ENCODE results near the gene ENOX1. TPM values are rescaled to one million over a fixed set of nuclear protein-coding genes. Genes with fewer than 3 reads are reported as not detected.

ENOX1 gene
- total and polyA plus RNA-seq, 2 of the 8 experiments (the other 6 are each of a cell fraction or from before 2014, with no cell fraction given) = 0.23 to 0.37 TPM

DNA sequence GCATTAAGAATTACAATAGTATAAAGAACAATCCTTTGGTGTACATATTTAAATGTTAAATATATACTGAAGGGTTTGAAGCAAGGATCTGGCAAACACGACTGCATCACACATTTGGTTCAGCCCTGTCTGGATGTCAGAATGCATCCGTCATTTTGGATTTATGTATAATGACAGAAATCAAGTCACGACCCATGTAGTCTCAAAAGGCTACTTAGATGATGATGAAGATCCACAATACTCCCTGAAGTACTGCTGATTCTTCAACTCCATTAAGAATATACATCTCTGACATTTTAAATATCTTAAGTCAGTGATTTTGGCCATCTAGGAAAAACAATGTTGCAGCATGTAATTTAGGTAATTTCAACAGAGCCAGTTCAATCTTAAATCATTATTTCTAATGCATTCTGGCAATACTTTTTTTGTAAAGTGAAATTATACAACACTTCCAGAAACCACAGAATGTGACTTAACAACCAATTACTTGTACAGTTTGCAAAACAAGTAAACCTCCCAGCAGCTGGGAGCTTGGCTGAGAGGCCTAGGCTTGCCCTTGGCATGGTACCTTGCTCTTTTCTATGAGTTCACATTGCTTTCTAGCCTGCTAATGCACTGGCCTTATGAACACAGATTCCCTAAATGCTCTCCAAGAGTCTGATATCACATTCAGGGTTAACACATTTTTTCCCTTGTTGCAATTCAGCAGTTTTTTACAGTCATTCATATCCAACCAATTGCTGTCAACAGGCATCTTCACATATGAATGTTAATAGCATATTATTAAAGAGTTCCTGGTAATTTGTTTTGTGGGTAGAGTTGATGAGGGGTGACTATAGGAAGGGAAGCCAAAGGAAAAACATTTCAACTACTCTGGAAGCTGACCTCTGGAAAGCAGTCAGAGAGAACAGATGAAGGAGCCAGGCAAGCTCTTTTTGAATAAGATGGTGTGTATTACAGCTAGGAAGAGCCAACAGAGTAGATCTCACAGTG is 175.2 kb downstream of the ENOX1 start (continued):
- TF ChIP-seq NANOG (IDR thresholded peaks at IDR 0.05; ENCODE audit: insufficient read depth, low read depth, low read length, poor library complexity, severe bottlenecking) (no peak), CBX8 (IDR thresholded peaks at IDR 0.05; ENCODE audit: borderline replicate concordance, low read depth, low read length) (no peak), YY1 (IDR thresholded peaks at IDR 0.05; ENCODE audit: low read depth, low read length) (no peak), RNF2 (IDR thresholded peaks at IDR 0.05; ENCODE audit: borderline replicate concordance, low read depth, low read length, missing control alignments, poor library complexity, severe bottlenecking) (no peak), RFX5 (IDR thresholded peaks at IDR 0.05; ENCODE audit: borderline replicate concordance, low read depth, low read length) (no peak), TAF7 (optimal IDR thresholded peaks at IDR 0.05; ENCODE audit: borderline replicate concordance, low read depth, low read length) (no peak)

All from H1 (cell line).